GM21367 (cell line): ENCODE measurements around the gene C14orf93.
"Not testable (repeated sequence)": the region's sequence is repeated elsewhere in the genome, so short reads cannot be mapped to it uniquely, and the experiment has no call there.

Experiments used
- ATAC-seq: cut with Tn5 transposase; IDR thresholded peaks from one replicate; pipeline ENCODE4 v1.9.1; 2021; ENCODE audit not compliant: unreplicated experiment

C14orf93 gene

DNA sequence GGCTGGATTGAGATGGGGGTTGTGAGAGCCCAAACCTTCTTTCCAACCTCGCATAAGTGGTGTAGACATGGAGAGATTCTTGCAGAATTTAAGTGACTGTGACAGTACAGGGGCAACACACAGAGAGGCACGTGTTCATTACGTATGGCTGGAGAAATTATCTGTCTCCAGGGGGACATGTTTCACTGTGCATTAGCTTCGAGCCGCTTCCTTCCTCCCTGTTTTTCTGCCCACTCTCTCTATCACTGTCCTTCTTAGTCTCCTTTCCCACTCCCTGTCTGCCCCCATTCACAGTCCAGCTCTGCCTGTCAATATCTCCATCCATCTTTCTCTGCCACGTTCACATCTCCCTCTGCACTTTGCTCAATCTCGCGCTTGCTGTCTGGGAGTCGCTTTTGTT, 11.5 kb upstream of the C14orf93 start:
- no peak for ATAC-seq

DNA sequence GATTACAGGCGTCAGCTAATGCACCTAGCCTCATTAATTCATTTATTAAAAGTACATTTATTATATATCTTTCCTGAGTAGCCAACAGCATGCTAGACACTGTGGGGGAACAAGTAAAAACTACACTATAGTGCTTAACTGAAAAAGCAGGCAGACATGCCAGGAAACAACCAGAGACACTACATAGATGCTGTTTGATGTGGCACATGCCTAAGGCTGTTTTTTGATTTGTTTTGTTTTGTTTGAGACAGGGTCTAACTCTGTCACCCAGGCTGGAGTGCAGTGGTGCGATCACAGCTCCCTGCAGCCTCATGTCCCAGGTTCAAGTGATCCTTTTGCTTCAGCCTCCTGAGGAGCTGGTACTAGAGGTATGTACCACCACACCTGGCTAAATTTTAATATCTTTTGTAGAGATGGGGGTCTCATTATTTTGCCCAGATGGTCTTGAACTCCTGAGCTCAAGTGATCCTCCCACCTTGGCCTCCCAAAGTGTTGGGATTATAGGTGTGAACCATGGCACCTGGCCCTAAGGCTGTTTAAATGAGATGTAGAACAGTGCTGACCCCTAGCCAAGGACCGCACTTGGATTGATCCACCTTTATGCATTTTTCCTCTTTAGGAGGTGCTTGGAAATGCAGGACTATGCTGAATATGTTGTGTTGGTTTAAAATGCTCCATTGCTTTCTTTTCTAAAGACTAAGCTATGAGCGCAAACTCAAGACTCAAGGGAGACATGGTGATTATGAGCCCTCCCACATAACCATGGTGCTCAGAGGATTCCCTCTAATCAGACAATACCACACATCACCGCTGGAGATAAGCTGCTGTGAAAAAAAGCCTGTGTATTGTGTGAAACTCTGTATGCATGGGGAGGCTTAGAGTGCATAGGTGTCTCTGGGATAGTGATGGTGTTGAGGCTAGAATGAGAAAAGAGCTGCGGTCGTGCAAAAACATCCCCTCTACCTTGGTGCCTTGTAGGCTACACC, 10.5 kb upstream of the C14orf93 start:
- ATAC-seq: no peak

DNA sequence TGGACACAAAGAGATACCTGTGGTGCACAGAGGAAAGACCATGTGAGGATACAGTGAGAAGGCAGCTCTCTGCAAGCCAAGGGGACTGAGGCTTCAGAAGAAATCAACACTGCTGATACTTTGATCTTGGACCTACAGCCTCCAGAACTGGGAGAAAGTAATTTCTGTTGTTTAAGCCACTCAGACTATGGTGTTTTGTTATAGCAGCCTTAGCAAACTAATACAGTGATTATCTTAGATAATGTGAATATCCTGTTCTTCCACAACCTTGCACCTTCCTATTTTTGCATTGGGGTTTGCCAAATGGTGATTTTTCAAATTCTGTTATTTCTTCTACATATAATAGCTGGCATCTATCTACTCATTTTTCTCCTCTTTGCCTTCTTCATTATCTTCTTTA, 8.2 kb upstream of the C14orf93 start:
- ATAC-seq: no peak

DNA sequence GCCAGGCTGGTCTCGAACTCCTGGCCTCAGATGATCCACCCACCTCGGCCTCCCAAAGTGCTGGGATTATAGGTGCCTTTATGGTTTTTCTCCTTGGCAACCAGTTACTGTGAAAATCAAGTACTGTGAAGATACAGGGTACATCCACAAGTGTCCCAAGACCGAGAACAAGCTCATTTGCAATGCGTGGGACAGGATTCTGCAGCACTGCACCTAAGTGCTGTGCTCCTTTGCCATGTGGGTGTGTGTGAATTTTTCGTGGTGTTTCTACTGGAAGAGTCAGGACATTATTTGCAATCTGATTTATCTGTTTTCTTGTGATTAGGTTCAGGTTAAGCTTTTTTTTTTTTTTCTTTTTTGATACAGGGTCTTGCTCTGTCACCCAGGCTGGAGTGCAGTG, 7.1 kb upstream of the C14orf93 start:
- ATAC-seq: no peak

DNA sequence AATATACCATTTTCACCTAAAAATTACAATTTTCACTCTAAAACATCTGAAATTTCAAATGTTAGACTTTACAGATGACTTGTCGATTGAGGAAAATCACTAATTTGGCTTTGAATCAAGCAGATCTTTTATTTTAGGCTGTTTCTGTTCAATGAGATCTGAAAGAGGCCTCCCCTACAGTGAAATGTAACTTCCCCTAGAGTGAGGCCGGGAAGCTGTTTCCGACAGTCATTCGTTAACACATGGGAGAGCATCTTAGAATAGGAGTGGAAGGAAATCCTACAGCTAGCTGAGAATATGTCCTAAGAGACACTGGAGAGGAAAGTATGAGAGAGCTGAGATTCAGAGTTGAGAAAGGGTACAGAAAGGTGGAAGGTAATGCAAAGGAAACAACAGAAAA, 5.7 kb upstream of the C14orf93 start:
- ATAC-seq: no peak

DNA sequence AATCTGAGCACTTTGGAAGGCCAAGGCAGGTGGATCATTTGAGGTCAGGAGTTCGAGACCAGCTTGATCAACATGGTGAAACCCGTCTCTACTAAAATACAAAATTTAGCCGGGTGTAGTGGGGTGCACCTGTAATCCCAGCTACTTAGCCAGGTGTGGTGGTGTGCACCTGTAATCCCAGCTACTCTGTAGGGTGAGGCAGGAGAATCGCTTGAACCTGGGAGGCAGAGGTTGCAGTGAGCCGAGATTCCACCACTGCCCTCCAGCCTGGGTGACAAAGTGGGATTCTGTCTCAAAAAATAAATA, 3.8 kb upstream of the C14orf93 start:
- ATAC-seq: not testable (repeated sequence)

DNA sequence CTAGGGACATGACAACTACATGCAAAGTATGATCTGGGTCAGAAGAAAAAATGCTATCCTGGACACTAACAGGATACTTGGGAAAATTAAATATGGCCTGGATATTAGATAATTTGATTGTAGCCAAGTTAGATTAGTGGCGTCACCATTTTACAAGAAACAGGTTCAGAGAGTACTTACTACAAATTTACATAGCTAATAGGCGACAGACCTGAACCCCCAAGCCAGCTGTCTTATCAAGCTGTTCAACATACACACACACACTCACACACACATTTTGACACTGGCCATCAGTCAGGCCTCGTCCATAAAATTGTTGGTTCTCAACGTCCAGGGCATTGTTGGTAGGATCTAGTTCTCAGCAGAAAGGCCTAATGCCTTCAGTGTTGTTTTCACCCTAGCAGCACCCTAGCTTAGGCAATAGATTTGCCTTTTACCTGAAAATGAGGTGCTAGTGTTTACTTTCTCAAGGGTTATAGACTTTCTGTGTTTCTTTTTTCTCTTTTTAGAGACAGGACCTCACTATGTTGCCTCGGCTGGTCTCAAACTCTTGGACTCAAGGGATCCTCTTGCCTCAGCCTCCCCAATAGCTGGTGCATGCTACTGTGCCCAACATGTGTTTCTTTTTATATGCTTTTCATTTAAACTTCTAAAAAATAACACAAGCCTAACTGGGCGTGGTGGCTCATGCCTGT, 3.3 kb upstream of the C14orf93 start:
- ATAC-seq: no peak

DNA sequence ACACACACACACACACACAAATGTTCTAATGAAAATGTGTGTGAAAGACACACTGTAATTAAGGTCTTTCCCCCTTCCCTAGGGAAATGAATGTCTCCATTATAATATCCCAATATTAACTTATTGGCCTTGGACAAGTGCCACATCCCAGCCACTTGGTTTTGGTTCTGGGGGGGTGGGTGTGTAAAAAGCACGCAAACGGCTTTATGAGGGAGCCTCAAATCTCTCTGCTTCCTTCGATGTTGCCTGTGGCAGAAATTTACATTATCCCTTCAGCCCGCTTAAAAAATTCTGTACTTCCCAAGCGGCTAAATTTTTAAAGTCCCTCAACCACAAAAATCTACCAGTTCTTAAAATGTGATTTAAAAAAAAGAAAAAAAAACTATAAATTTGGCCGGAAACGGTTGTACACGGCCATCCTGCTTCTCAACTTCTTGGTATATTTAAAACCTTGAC, 432 bp downstream of the C14orf93 start:
- ATAC-seq: no peak

DNA sequence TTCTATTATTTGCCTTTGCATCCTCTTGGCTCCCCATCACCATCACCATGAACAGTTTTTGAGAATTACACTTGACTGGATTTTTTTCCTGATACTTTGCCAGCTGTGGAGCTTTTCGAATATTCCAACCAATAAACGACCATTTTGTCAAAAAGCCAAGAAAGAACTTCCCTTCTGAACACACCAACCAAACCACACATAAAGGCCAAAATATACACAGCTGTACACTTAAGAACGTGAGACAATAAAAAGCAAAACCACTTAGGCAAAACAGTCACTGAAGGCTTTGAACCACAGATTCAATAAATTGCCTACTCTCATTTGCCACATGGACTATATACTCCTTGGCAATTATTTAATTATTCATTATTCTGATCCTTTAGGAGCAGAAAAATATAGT, 1.1 kb downstream of the C14orf93 start:
- ATAC-seq: no peak

DNA sequence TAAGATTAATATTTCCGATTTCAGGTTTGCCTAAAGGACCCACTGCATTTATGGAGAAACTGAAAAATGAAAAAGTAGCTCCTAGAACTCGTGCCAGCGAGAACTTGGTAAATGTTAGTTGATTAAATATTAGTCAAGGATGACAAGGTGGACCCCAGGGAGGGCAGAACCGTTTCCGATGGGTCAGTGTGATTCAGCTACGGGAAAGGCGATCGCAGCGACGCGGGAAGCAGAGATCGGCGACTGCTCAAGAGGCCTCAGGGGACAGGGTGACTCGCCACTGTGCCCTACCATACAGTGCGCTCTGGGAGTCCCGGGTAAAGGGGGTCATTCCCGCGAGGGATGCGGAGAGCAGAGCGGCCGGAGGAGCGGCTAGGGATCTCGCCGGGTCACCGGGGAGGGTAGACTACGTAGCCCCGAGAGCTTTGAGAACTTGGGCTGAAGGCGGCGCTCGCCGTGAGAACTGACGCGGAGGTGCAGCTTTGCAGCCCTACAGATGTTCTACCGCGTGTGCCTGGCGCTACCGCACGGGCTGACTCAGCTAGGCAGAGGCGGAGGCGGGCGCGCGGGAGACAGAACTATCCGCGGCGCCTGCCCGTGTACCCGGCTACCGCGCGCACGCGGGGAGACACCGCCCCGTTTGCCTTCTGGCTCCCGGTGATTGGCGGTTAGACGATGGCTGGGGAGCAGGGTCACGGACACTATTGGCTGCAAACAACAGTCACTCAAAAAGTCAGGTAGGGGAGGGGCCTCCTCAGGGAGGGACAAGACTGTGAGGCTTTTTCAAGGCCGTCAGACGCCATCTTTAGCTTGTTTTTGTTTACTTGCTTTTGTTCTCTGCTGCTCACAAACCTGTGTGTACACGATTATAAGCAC, 3.2 kb downstream of the C14orf93 start:
- peak; percentile 87 for ATAC-seq

DNA sequence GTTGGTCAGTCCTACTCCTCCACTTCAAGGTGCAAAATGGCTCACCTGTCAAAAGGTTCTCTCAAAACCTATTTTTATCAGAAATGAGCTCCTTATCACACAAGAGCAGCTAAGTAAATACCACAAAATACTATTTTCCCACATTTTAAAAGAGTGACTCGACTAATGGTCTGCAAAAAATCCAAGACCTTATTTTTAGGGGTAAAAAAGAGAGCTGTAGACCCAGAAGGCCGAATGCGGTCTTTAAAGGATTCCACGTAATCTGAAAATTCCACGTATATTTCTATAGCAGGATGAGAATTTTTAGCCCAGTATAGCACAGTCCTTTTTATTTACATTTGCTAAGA, 3.8 kb downstream of the C14orf93 start:
- ATAC-seq: no peak

DNA sequence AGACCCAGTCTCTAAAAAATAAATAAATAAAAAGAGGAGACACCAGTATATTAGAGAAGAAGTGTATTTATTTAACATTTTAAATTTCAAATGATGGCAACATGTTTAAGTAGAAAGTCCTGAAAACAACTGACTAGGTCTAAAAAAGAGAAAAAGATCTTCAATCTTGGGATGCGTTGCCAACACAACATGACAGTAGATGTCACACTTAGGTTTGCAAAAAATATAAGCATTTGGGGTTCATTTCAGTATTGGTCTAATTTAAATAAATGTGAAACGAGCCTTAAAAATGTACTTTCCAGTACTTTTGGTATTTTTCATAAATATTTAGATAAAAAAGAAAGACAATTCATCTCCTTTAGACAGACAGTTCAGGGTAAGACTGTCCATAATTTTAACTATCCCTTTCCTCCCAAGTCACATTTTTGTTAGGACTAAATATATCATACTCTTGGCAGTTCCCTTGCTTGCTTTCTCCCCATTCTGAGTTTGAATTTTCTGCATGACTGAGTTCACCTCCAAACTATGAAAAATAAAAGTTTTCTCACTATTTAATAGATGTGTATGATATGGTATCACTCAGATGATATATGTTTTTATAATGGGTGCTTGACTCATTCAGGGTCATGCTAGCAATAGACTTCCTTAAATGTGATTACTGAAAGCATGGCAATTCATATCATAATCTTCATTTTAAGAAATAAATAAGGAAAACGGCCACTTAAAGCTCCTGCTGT, 4.3 kb downstream of the C14orf93 start:
- ATAC-seq: no peak

DNA sequence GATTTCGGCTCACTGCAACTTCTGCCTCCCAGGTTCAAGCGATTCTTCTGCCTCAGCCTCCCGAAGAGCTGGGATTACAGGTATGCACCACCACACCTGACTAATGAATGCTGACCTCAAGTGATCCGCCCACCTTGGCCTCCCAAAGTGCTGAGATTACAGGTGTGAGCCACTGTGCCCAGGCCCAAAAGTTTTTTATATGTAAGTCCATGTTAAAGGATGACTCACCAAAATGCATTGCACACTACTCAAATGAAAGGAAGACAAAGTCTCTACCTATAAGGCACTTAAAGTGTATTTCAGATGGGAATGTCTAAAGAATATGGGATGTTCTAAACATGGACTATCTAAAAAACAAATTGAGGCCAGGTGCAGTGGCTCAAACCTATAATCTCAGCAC, 5.7 kb downstream of the C14orf93 start:
- not testable (repeated sequence) for ATAC-seq

DNA sequence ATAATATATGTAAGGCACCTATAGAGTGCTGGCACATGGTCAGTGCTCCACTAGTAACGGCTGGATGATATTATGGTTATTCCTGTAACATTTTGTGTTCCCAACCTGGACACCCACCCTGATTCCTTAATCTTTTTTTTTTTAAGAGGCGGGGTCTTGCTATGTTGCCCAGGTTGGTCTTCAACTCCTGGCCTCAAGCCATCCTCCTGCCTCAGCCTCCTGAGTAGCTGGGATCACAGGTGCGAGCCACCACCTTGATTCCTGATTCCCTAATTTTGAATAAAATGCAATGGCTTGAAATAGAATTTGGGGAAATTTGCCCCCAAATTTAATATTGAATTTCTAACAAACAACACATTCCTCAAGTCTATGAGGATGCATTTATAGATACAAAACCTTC, 7.4 kb downstream of the C14orf93 start:
- no peak for ATAC-seq

DNA sequence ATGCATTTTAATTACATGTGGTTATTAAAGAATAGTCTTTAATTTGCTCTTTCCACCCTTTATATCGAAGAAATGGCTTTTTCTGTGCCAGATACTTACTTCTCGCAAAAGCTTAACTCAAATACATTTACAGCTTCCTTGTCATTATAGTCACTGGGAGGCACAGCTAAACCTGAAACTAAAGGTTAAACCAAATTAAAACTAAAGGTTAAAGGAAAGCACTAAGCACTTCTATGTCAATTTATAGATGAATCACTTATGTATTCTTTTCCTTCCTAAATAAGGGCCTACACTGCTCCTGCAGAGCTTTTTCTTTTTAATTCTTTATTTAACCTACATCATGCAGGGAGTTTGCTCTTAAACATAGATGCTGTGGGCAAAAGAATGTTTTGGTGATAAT, 9.1 kb downstream of the C14orf93 start:
- no peak for ATAC-seq

DNA sequence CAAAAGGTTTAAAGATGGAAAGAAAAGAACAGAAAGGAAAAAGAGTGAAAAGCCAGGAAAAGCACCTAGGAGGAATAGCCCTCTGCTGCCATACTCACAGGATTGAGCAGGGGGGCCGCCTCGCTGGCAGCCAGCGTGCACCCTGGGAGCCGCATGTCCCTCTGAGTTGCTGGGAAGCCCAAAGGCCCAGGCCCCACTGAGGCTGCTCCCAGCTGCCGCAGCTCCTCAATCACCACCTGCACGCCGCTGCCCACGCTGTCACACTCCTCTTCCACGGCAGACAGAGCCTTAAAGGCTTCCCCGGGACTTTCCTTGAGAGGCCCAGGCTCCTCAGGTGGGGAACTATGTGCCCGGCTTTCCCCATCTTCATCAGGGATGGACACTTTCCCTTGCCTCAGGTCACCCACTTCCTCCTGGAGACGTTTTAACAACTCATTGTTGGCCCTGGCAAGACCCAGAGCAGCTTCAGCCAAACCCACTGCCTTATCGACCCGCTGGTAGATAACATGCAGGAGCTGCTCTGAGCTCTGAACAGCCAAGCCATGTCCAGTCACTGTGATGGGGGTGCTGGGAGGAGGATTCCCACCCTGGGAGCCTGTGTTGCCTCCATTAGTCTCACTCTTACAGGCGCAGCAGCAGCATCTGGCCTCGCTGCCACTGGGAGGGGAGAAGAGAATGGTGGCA, 11.5 kb downstream of the C14orf93 start:
- ATAC-seq: no peak

DNA sequence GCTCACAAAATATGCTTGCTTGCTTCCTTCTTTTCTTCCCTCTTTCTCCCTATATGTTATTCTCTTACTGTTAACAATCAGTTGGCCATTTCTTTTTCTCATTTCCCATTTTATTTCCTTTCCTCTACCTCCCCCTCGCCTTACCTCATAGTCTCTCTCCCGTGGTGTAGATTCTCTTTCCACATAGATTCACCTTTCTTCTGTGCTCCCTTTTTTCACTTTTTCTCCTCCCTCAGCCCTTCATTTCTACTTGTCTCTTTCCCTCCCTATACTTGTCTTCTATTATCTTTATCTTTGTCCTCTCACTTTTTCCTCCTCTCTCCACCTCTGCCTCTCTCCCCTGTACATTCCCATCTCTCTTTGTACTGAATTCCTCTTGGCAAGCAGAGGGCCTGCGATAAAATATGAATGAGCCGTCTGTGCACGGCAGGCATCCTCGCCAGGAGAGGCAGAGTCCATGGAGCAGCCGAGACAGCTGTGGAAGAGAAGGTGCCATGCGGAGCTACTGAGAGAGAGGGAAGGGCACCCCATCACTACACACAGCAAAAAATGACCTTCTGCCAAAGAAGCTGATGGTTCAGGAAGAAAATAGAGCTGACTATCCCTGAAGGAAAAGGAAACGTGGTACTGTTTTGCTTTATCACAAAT, 12.1 kb downstream of the C14orf93 start:
- ATAC-seq: no peak

DNA sequence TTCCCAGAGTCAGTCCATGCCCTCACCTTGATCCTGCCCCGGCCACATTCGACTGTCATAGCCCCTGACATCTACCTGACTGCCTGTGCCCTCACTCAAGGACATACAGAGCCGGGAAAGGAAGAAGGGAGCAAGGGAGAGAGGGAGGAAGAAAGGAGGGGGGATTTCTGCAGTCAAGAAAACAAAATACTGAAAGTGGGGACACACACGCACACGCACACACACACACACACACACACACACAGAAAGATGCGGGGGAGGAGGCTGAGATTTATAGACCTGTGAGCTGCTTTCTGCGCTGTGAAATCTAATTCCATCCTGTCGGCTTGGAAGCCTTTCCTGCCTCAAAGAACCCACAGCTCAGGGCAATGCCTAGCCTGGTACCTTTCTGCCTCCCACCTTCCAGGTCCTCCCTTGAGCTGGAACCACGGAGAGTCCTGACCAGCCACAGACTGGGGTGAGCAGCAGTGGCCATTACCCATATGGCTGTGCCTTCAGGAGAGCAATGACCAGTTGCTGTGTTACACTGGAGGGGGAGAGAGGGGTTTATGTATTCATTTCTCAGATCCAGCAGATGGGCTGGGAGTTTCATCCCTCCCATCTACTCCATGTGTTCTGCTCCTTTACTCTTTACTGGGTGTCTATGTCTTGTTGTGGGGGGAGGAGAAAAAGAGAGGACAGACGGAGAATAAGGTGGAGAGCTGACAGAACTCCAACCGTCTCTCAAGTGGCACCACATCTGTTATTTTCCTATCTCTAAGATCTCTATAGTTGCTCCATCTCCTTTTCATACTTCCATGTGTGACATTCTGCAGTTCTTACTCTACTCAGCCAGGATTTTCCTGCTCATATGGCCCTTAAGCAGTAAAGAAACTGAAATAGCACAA, 12.9 kb downstream of the C14orf93 start:
- no peak for ATAC-seq
